Keratinocyte (primary cell): Measurements from ENCODE around the gene TOX4.

Experiments used
- EZH2 ChIP-seq: IDR thresholded peaks from one replicate; pipeline ENCODE4 v1.6.1; 2012; ENCODE audit warnings: inconsistent platforms, mild to moderate bottlenecking, low read length, moderate library complexity
- TF ChIP-seq, protein P1 (sequence below), 3 experiments: IDR thresholded peaks in 1 of 3; conservative IDR thresholded peaks in 1 of 3; optimal IDR thresholded peaks in 1 of 3; 2 replicates in 2 of 3; 3 replicates in 1 of 3; pipeline versions ENCODE3 to v1.5.1; 2011; ENCODE audit warnings: low read length in 3 of 3, mild to moderate bottlenecking in 3 of 3, moderate library complexity in 2 of 3, control low read depth in 1 of 3, inconsistent platforms in 1 of 3; ENCODE audit not compliant: insufficient read depth in 2 of 3; ENCODE audit errors: extremely low read depth in 1 of 3

DNA sequence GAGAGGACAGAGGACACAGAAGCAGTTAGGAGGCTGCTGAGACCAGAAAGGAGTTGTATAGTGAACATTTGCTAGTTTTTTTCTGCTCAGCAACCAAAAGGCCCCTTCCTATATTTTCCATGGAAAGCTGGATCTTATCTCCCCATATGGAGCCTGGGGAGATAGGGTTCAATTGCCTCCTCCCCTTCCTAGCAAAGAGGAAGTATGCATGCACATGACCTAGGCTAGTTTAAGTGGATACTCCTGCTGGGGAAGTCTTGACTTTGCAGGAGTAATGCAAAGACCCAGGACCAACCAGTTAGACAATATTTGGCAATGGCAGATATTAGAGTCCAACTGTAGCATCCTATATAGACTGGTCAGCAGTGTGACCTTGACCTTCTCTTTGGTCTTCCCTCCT, 36.1 kb upstream of the TOX4 start:
- no peak for TF ChIP-seq EZH2
- TF ChIP-seq, protein P1, sequence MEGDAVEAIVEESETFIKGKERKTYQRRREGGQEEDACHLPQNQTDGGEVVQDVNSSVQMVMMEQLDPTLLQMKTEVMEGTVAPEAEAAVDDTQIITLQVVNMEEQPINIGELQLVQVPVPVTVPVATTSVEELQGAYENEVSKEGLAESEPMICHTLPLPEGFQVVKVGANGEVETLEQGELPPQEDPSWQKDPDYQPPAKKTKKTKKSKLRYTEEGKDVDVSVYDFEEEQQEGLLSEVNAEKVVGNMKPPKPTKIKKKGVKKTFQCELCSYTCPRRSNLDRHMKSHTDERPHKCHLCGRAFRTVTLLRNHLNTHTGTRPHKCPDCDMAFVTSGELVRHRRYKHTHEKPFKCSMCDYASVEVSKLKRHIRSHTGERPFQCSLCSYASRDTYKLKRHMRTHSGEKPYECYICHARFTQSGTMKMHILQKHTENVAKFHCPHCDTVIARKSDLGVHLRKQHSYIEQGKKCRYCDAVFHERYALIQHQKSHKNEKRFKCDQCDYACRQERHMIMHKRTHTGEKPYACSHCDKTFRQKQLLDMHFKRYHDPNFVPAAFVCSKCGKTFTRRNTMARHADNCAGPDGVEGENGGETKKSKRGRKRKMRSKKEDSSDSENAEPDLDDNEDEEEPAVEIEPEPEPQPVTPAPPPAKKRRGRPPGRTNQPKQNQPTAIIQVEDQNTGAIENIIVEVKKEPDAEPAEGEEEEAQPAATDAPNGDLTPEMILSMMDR (optimal IDR thresholded peaks at IDR 0.05 in 1 of 3, IDR thresholded peaks at IDR 0.05 in 1 of 3, conservative IDR thresholded peaks at IDR 0.05 in 1 of 3; ENCODE audit: extremely low read depth in 1 of 3, insufficient read depth in 2 of 3, low read length in 3 of 3) = no peak
